Heart left ventricle (tissue), 16 donors: ENCODE results near the gene MICOS13. TPM values are rescaled to one million over a fixed set of nuclear protein-coding genes. Genes with fewer than 3 reads are reported as not detected.

ENCODE experiments used
- ATAC-seq, 4 donors: fragments of 200-7000 bp; cut with Tn5 transposase; one replicate each; pipeline ENCODE4 v1.9.1; 2020 to 2022; ENCODE audit warnings: moderate library complexity in 4 of 4, mild to moderate bottlenecking in 3 of 4, moderate number of reproducible peaks in 1 of 4
- DNase-seq, 5 donors: peaks; one replicate each; pipeline ENCODE4 v3.0.0-alpha.2; 2020
- H3K27ac ChIP-seq, 12 donors: fragments of 200-600 bp; sonication (generic) in 4 of 12; one replicate each; pipeline versions ENCODE4 v1.5.0 to v1.8.0; 2016 to 2022; ENCODE audit warnings: mild to moderate bottlenecking in 2 of 12
- H3K27me3 ChIP-seq, 9 donors: fragments of 200-600 bp; sonication (generic) in 2 of 9; one replicate each; pipeline versions ENCODE4 v1.5.1 to v1.8.0; 2016 to 2022; ENCODE audit warnings: mild to moderate bottlenecking in 3 of 9
- H3K36me3 ChIP-seq, 9 donors: fragments of 200-600 bp; sonication (generic) in 2 of 9; one replicate each; pipeline versions ENCODE4 v1.5.0 to v1.8.0; 2018 to 2022; ENCODE audit warnings: mild to moderate bottlenecking in 2 of 9
- H3K4me1 ChIP-seq, 12 donors: fragments of 200-600 bp; sonication (generic) in 4 of 12; one replicate each; pipeline versions ENCODE4 v1.5.0 to v1.8.0; 2016 to 2022; ENCODE audit warnings: mild to moderate bottlenecking in 3 of 12
- H3K4me3 ChIP-seq, 12 donors: fragments of 200-600 bp; sonication (generic) in 4 of 12; one replicate each; pipeline versions ENCODE4 v1.5.0 to v1.8.0; 2017 to 2022; ENCODE audit warnings: mild to moderate bottlenecking in 9 of 12, moderate library complexity in 4 of 12
- H3K9me3 ChIP-seq, 12 donors: fragments of 200-600 bp; sonication (generic) in 4 of 12; one replicate each; pipeline versions ENCODE4 v1.5.0 to v1.8.0; 2016 to 2022; ENCODE audit warnings: mild to moderate bottlenecking in 1 of 12
- POLR2A ChIP-seq, 2 donors: fragments of 450-650 bp; IDR thresholded peaks; one replicate each; pipeline ENCODE4 v1.6.1; 2017; ENCODE audit warnings: antibody characterized with exemption in 2 of 2, mild to moderate bottlenecking in 2 of 2, moderate library complexity in 2 of 2
- WGBS, 4 donors: extraction: QIAGEN DNeasy Blood & Tissue Kit in 2 of 4; methylation state at CpG; one replicate each; pipeline versions ENCODE4 v1.1.5 to v1.1.7; 2013 to 2018; 5-methylcytosine and 5-hydroxymethylcytosine counted together
- intact Hi-C, 10 donors: fragments of 100-400 bp; cut with DNase I; formaldehyde crosslinking; loops; one replicate each; pipeline versions ENCODE4 v1.11.1 to v1.14.2; 2022
- polyA plus RNA-seq, 2 donors: library from polyadenylated mRNA; stranded (reverse); fragments of 200-250 nt; gene quantifications; one replicate each; pipeline ENCODE4 v1.2.3, GENCODE V29; 2013
- total RNA-seq, 9 donors: library from RNA; depleted of rRNA in 2 of 9; stranded (reverse); fragments of >200 nt in 2 of 9; fragmentation: NEBNext Ultra II Directional in 3 of 9; extraction: Animal tissue kit (Norgen Biotek cat#: 25700) in 3 of 9; gene quantifications; one replicate each; pipeline versions ENCODE4 v1.1.0 to v1.2.4, GENCODE V29; 2016 to 2023
- TF ChIP-seq, protein P1 (sequence below), 12 donors: fragments of 200-600 bp; sonication (generic) in 4 of 12; IDR thresholded peaks; one replicate each; pipeline versions ENCODE4 v1.5.0 to v1.8.0; 2018 to 2022; ENCODE audit warnings: antibody characterized with exemption in 12 of 12, mild to moderate bottlenecking in 5 of 12
- donor health status: ischemic (EF 13 %, LVEDD 7.1; RV severe dilation, severe dysfunction).
- donor health status: healthy with polysubstance abuse.
- donor health status: DM: no; HTN: yes; CAD: no.
- donor health status: DM: no; HTN: no; CAD: no.
- donor health status: ischemic (EF 25% LVEDD 6.9; RV normal size, moderate dysfunction).
- donor health status: ischemic (EF 25% LVEDD 5.7; RV mildly dilated, moderate dysfunction).
- donor health status: healthy.
- donor health status: DM: yes; HTN: yes; CAD: no.
- donor health status: ischemic (EF 35%, LVEDD 5.7; RV mildly dilated, moderate dysfunction).
- donor health status: nonischemic (EF 11% LVEDD 7.7; RV severe dilation, severe dysfunction).
- donor health status: DM: yes; HTN: yes; CAD: no.
- donor health status: PGD.
- donor health status: ischemic (EF 29% LVEDD 5.4; RV normal size, mild dysfunction).
- donor health status: nonischemic (EF 23%, LVEDD 6.1; RV moderate dilation, normal function).

MICOS13 gene
- total and polyA plus RNA-seq, 11 donors, result 103 to 435 (median 142) TPM

GRCh38 chr19:5687360-5688198, 7.3 kb upstream of the MICOS13 start:
- H3K27me3 ChIP-seq, result no peaks in the 10 kb centered on the region
- DNase-seq (peak in 2 of 5 donors; percentile 39 to 46), ATAC-seq (no peak)
- peak overlapping the region in 8 of 12 donors; percentile 21 to 87 (median 78) for H3K27ac ChIP-seq
- intact Hi-C loops, result loop anchor here in 2 of 10 donors (10.0 kb wide), 2 partner anchors 107 to 1847 kb away; partner anchors contain the start of genes DUS3L (in 1 of the 2) and PNPLA6 (in 1 of the 2)
- H3K4me3 ChIP-seq, result peak overlapping the region in 11 of 12 donors; percentile 43 to 83 (median 69)
- peaks cover 0 to 12% (median 9%) of the 10 kb centered on the region in 9 donors for H3K36me3 ChIP-seq
- TF ChIP-seq POLR2A (IDR thresholded peaks at IDR 0.05), result no peak
- TF ChIP-seq, protein P1, sequence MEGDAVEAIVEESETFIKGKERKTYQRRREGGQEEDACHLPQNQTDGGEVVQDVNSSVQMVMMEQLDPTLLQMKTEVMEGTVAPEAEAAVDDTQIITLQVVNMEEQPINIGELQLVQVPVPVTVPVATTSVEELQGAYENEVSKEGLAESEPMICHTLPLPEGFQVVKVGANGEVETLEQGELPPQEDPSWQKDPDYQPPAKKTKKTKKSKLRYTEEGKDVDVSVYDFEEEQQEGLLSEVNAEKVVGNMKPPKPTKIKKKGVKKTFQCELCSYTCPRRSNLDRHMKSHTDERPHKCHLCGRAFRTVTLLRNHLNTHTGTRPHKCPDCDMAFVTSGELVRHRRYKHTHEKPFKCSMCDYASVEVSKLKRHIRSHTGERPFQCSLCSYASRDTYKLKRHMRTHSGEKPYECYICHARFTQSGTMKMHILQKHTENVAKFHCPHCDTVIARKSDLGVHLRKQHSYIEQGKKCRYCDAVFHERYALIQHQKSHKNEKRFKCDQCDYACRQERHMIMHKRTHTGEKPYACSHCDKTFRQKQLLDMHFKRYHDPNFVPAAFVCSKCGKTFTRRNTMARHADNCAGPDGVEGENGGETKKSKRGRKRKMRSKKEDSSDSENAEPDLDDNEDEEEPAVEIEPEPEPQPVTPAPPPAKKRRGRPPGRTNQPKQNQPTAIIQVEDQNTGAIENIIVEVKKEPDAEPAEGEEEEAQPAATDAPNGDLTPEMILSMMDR (IDR thresholded peaks at IDR 0.05), result peak in 3 of 12 donors; percentile 1 to 22 (median 3)
- no peaks in the 10 kb centered on the region for H3K9me3 ChIP-seq
- peaks cover 4 to 44% (median 22%) of the 10 kb centered on the region in 12 donors for H3K4me1 ChIP-seq
- 45 to 56% (median 47%) methylated on average over 47 to 76 of the region's 76 CpGs for WGBS, 4 donors

DNA sequence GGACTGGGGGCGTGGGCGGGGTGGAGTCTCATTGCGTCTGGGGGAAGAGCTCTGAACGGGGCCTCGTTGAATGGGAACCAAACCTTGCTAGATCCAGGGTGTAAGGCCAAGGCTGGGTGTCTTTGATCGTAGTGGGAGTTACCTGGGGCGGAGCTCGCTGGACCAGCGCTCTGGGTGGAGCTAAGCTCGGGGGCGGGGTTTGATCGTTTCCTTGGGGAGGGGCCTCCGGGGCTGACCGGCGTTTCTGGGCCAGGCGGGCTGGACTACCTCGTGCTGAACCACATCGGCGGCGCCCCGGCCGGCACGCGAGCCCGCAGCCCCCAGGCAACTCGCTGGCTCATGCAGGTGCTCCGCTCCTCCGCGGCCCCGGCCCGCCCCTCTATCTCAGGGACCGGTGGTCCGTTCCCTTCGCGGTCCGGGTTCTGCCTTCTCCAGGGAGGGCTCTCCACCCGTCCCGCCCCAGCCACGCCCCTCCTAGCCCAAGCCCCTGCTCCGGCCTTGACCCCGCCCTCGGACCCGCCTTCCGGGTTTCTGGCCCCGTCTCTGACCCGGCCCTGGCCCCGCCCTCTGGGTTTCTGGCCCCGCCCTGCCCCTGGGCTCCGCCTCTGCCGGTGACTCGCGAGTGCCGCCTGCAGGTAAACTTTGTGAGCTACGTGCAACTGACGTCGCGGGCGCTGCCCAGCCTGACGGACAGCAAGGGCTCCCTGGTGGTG, 6.5 kb upstream of the MICOS13 start:
- intact Hi-C loops, result loop anchor here in 2 of 10 donors (10.0 kb wide), 2 partner anchors 108 to 1848 kb away; partner anchors contain the start of genes DUS3L (in 1 of the 2) and PNPLA6 (in 1 of the 2)
- peak; percentile 68 to 85 (median 84) for ATAC-seq

DNA sequence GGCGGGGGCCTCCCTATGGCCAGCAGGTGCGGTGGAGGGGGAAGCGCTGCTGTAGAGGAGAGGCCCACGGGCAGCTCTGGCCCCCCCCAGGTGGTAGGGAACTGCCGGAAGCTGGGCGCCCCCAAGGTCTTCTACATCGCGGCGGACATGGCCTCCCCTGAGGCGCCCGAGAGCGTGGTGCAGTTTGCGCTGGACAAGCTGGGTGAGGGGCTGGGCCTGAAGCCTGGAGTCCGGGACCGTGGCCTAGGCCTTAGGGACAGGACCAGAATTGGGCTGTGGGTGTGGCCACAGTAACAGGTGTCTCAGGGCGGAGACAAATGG, 6.0 kb upstream of the MICOS13 start:
- H3K27me3 ChIP-seq, result no peaks in the 10 kb centered on the region
- WGBS, 4 donors, result 35 to 47% (median 44%) methylated on average over 6 to 16 of the region's 16 CpGs
- peaks cover 0 to 31% (median 12%) of the 10 kb centered on the region in 12 donors for H3K4me1 ChIP-seq
- H3K9me3 ChIP-seq, result no peaks in the 10 kb centered on the region
- peak overlapping the region; percentile 40 to 83 (median 66) for H3K4me3 ChIP-seq
- peak overlapping the region in 11 of 12 donors; percentile 40 to 87 (median 79) for H3K27ac ChIP-seq
- DNase-seq (peak in 1 of 5 donors; percentile 78), ATAC-seq (no peak)
- intact Hi-C loops, result loop anchor here in 2 of 10 donors (10.0 kb wide), 2 partner anchors 109 to 1849 kb away; partner anchors contain the start of genes DUS3L (in 1 of the 2) and PNPLA6 (in 1 of the 2)
- no peaks in the 10 kb centered on the region for H3K36me3 ChIP-seq
- TF ChIP-seq, protein P1 (IDR thresholded peaks at IDR 0.05), result no peak

More for the DNA sequence above, 6.5 kb upstream of the MICOS13 start:
- Histone ChIP-seq H3K4me1 (peaks cover 1 to 36% (median 15%) of the 10 kb centered on the region in 12 donors), H3K36me3 (peaks cover 0 to 4% (median 1%) of the 10 kb centered on the region in 9 donors), H3K9me3 (no peaks in the 10 kb centered on the region), H3K4me3 (peak overlapping the region; percentile 40 to 83 (median 66)), H3K27me3 (no peaks in the 10 kb centered on the region), H3K27ac (peak overlapping the region in 11 of 12 donors; percentile 40 to 87 (median 79))
- peak in 1 of 2 donors; percentile 36 for TF ChIP-seq POLR2A (IDR thresholded peaks at IDR 0.05)
- TF ChIP-seq, protein P1 (IDR thresholded peaks at IDR 0.05), result peak; percentile 73 to 92 (median 82)
- WGBS, 4 donors, result 1 to 5% (median 2%) methylated on average over 13 to 59 of the region's 59 CpGs
- DNase-seq, result peak; percentile 98 to 100 (median 99)
